Smooth muscle cell (in vitro differentiated cells): Measurements from ENCODE around the gene SLAMF8. TPM values are rescaled to one million over a fixed set of nuclear protein-coding genes. Genes with fewer than 3 reads are reported as not detected.

Experiments
- DNase-seq: peaks from one replicate; lab custom pipeline; 2025; ENCODE audit not compliant: unreplicated experiment; lab: John Stamatoyannopoulos, UW
- H2AFZ ChIP-seq: fragments of 200-600 bp; sonication (generic); 2 replicates; pipeline ENCODE4 v1.6.0; 2016; ENCODE audit warnings: antibody characterized with exemption, low read depth, mild to moderate bottlenecking
- H3F3A ChIP-seq: fragments of 200-600 bp; sonication (generic); 2 replicates; pipeline ENCODE4 v1.6.0; 2017; ENCODE audit warnings: antibody characterized with exemption, low read depth
- H3K27ac ChIP-seq: fragments of 200-600 bp; sonication (generic); 2 replicates; pipeline ENCODE4 v1.5.1; 2016; ENCODE audit warnings: low read depth, mild to moderate bottlenecking
- H3K27me3 ChIP-seq: fragments of 200-600 bp; sonication (generic); 2 replicates; pipeline ENCODE4 v1.6.1; 2016; ENCODE audit warnings: low read depth, mild to moderate bottlenecking
- H3K36me3 ChIP-seq: fragments of 200-600 bp; sonication (generic); 2 replicates; pipeline ENCODE4 v1.5.1; 2016; ENCODE audit warnings: low read depth
- H3K4me1 ChIP-seq: fragments of 200-600 bp; sonication (generic); 2 replicates; pipeline ENCODE4 v1.5.1; 2016; ENCODE audit warnings: low read depth
- H3K4me2 ChIP-seq: fragments of 200-600 bp; sonication (generic); 2 replicates; pipeline ENCODE4 v1.6.0; 2016; ENCODE audit warnings: mild to moderate bottlenecking
- H3K4me3 ChIP-seq: fragments of 200-600 bp; sonication (generic); 2 replicates; pipeline ENCODE4 v1.5.1; 2016; ENCODE audit warnings: mild to moderate bottlenecking
- H3K79me2 ChIP-seq: fragments of 200-600 bp; sonication (generic); 2 replicates; pipeline ENCODE4 v1.6.0; 2016; ENCODE audit warnings: low read depth, mild to moderate bottlenecking
- H3K9ac ChIP-seq: fragments of 200-600 bp; sonication (generic); 2 replicates; pipeline ENCODE4 v1.6.0; 2016; ENCODE audit warnings: low read depth
- H3K9me3 ChIP-seq: fragments of 200-600 bp; sonication (generic); replicated peaks from 2 replicates; pipeline ENCODE4 v1.5.1; 2016; ENCODE audit warnings: low read depth
- H4K20me1 ChIP-seq: fragments of 200-600 bp; sonication (generic); 2 replicates; pipeline ENCODE4 v1.6.0; 2016; ENCODE audit warnings: low read depth
- WGBS: methylation state at CpG from one replicate; pipeline ENCODE4 v1.1.7; 2016; ENCODE audit warnings: low lambda C conversion rate; 5-methylcytosine and 5-hydroxymethylcytosine counted together
- polyA plus RNA-seq: library from polyadenylated mRNA; unstranded; fragments of >200 nt; fragmentation: Nextera tagmentation; extraction: Ambion mirVana; gene quantifications from 2 replicates; pipeline ENCODE4 v1.2.1, GENCODE V29; 2016
- total RNA-seq: library from RNA; depleted of rRNA; stranded (reverse); fragments of >200 nt; gene quantifications from 2 replicates; pipeline ENCODE4 v1.2.3, GENCODE V29; 2014
- TF ChIP-seq, protein P1 (sequence below): fragments of 200-600 bp; sonication (generic); IDR thresholded peaks from 2 replicates; pipeline ENCODE4 v1.5.1; 2017; ENCODE audit warnings: borderline replicate concordance, mild to moderate bottlenecking, antibody characterized with exemption; ENCODE audit not compliant: insufficient read depth, poor library complexity, severe bottlenecking

Gene SLAMF8
- total and polyA plus RNA-seq, 2 experiments from 2014 or later = 11.0 to 15.1 TPM

DNA sequence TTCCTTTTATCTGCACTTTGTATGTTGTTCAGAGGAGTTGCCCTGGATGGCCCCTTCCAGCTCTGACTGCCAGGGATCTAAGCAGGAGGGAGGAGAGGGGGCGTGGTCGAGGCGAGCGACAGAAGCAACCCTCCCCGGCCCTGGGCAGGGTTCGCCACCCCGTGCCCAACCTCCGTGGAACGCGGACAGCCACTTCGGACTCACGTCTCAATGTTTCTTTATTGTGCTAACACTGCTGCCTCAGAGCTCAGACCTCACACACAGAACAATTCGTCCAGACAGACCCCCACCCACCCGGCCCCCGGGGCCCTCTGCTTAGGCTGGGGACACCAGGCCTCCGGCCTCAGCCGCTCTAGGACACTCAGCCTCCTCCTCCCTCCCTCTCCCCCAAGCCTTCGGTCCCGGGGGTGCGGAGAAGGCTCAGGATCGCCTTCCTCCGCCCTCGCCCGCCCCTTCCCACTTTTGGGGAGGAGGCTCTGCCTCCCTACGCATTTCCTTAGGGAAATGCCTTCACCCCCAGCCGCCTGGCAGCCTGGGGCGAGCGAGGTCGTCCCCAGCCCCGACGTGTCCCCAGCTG lies 27.5 kb downstream of the SLAMF8 start:
- Histone ChIP-seq H3K9me3 (no peaks in the 10 kb centered on the region), H4K20me1 (no peaks in the 10 kb centered on the region), H3K27ac (peak overlapping the region; percentile 83), H3K4me3 (peak overlapping the region; percentile 69), H3F3A (peaks cover 14% of the 10 kb centered on the region), H3K36me3 (no peaks in the 10 kb centered on the region), H3K9ac (peak overlapping the region; percentile 74), H3K27me3 (no peaks in the 10 kb centered on the region), H3K4me1 (peaks cover 10% of the 10 kb centered on the region), H2AFZ (peak overlapping the region; percentile 91), H3K4me2 (peak overlapping the region; percentile 95), H3K79me2 (no peaks in the 10 kb centered on the region)
- TF ChIP-seq, protein P1, sequence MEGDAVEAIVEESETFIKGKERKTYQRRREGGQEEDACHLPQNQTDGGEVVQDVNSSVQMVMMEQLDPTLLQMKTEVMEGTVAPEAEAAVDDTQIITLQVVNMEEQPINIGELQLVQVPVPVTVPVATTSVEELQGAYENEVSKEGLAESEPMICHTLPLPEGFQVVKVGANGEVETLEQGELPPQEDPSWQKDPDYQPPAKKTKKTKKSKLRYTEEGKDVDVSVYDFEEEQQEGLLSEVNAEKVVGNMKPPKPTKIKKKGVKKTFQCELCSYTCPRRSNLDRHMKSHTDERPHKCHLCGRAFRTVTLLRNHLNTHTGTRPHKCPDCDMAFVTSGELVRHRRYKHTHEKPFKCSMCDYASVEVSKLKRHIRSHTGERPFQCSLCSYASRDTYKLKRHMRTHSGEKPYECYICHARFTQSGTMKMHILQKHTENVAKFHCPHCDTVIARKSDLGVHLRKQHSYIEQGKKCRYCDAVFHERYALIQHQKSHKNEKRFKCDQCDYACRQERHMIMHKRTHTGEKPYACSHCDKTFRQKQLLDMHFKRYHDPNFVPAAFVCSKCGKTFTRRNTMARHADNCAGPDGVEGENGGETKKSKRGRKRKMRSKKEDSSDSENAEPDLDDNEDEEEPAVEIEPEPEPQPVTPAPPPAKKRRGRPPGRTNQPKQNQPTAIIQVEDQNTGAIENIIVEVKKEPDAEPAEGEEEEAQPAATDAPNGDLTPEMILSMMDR = no peak
- 0% methylated on average over 23 of the region's 31 CpGs for WGBS
- peak; percentile 51 for DNase-seq

DNA sequence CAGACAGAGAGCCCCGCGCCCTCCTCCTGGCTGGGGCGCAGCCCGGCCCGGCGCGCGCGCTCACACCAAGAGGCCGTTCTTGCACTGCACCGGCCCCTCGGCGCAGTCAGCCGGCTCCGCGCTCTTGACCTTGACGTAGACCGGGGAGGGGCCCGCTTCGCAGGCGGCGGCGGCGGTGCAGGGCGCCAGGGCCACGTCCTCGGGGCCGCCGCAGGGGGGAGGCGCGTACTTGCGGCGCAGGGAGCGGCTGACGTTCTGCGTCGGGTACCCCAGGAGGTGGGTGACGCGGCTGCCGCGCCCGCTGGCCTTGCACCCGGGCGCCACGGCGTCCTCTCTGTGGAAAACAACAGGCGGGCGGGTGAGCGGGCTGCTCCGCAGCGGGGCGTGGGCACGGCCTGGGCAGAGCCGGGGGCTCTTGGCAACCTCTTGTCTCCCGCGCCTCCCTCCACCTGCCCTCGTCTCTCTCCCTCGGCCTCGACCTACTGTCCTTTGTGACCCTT lies 28.1 kb downstream of the SLAMF8 start:
- 3% methylated on average over 39 of the region's 59 CpGs for WGBS
- H3K4me3 ChIP-seq = peak overlapping the region; percentile 69
- no peaks in the 10 kb centered on the region for H3K79me2 ChIP-seq
- peak overlapping the region; percentile 95 for H3K4me2 ChIP-seq
- peaks cover 12% of the 10 kb centered on the region for H3F3A ChIP-seq
- peaks cover 10% of the 10 kb centered on the region for H3K4me1 ChIP-seq
- H3K9me3 ChIP-seq = no peaks in the 10 kb centered on the region
- DNase-seq = peak; percentile 57
- TF ChIP-seq, protein P1 = no peak
- no peaks in the 10 kb centered on the region for H3K27me3 ChIP-seq
- H2AFZ ChIP-seq = peak overlapping the region; percentile 91
- H3K36me3 ChIP-seq = no peaks in the 10 kb centered on the region
- peak overlapping the region; percentile 83 for H3K27ac ChIP-seq
- no peaks in the 10 kb centered on the region for H4K20me1 ChIP-seq
- H3K9ac ChIP-seq = peak overlapping the region; percentile 74

DNA sequence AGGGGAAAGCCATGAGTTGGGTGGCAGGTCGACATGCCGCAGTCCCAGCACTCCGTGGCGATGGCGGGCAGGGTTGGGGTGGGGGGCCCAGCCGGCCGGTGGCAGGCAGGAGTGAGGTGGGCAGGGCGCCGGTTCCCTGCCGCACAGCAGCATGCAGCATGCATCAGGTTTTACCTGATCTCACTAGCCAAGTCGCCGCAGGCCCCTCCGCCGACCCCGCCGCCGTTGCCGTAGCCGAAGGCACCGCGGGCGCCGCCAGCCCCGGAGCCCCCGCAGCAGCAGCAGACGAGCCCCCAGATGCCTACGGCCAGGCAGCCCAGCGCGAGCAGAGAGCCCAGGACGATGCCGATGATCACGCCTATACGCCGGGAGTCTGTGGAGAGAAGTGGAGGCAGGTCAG lies 29.0 kb downstream of the SLAMF8 start:
- Histone ChIP-seq H3K4me3 (no peak overlapping the region), H3K9ac (no peak overlapping the region), H3K4me1 (peaks cover 10% of the 10 kb centered on the region), H3K4me2 (peak overlapping the region; percentile 95), H3K27ac (no peak overlapping the region), H2AFZ (no peak overlapping the region), H3K36me3 (no peaks in the 10 kb centered on the region), H3K79me2 (no peaks in the 10 kb centered on the region), H3K9me3 (no peaks in the 10 kb centered on the region), H3K27me3 (no peaks in the 10 kb centered on the region), H3F3A (peaks cover 12% of the 10 kb centered on the region), H4K20me1 (no peaks in the 10 kb centered on the region)
- no peak for DNase-seq
- 97% methylated on average over 26 of the region's 34 CpGs for WGBS
- TF ChIP-seq, protein P1 = no peak

DNA sequence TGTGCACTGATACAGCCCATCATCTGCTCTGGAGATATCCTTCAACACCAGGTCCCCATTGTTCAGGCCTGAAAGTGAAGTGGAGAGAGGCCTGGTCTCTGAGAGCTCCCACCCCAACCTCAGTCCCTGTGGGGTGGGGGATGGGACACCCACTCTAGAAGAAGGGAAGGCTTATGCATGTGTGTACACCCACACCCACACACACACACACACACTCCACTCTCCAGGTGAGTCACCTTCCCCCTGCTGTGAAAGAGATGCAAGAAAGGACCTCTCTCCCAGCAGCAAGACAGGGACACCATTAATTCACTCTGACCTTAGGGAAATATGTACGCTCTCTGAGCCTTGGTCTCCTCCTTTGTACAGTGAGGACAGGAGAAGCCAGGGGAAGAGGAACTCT lies 29.9 kb downstream of the SLAMF8 start:
- no peak overlapping the region for H3K4me2 ChIP-seq
- H3K9ac ChIP-seq = no peak overlapping the region
- DNase-seq = no peak
- H3K36me3 ChIP-seq = no peaks in the 10 kb centered on the region
- H4K20me1 ChIP-seq = no peaks in the 10 kb centered on the region
- H3K4me1 ChIP-seq = peaks cover 10% of the 10 kb centered on the region
- 100% methylated on average over 1 of the region's 1 CpG for WGBS
- TF ChIP-seq, protein P1 = no peak
- H3K4me3 ChIP-seq = no peak overlapping the region
- H3F3A ChIP-seq = peaks cover 12% of the 10 kb centered on the region
- no peaks in the 10 kb centered on the region for H3K79me2 ChIP-seq
- no peaks in the 10 kb centered on the region for H3K27me3 ChIP-seq
- H2AFZ ChIP-seq = no peak overlapping the region
- no peaks in the 10 kb centered on the region for H3K9me3 ChIP-seq
- no peak overlapping the region for H3K27ac ChIP-seq
